WERI-Rb-1 (cell line): Measurements from ENCODE around the gene ANKRD34C.
"Not testable (repeated sequence)": the region's sequence is repeated elsewhere in the genome, so short reads cannot be mapped to it uniquely, and the experiment has no call there.

Source experiments
- DNase-seq: peaks from one replicate; pipeline ENCODE4 v3.0.0-alpha.2; 2020
- H3K27ac ChIP-seq: fragments of 250-450 bp; sonication (Bioruptor Pico); 2 replicates; pipeline ENCODE4 v1.5.1; 2020; ENCODE audit warnings: mild to moderate bottlenecking, moderate library complexity
- H3K27me3 ChIP-seq: fragments of 250-450 bp; sonication (Bioruptor Pico); 2 replicates; pipeline ENCODE4 v1.5.1; 2021; ENCODE audit warnings: mild to moderate bottlenecking, low read depth, moderate library complexity; ENCODE audit not compliant: insufficient read depth, severe bottlenecking
- H3K36me3 ChIP-seq: fragments of 250-450 bp; sonication (Bioruptor Pico); 2 replicates; pipeline ENCODE4 v1.5.1; 2020; ENCODE audit warnings: mild to moderate bottlenecking, moderate library complexity
- H3K4me3 ChIP-seq: 2 replicates; pipeline ENCODE4 v1.5.1; 2011; ENCODE audit warnings: low read depth, mild to moderate bottlenecking, control low read depth, low read length
- H3K9me3 ChIP-seq: fragments of 250-450 bp; sonication (Bioruptor Pico); 2 replicates; pipeline ENCODE4 v1.5.1; 2021; ENCODE audit warnings: mild to moderate bottlenecking, moderate library complexity; ENCODE audit not compliant: severe bottlenecking
- CTCF ChIP-seq: IDR thresholded peaks from 2 replicates; pipeline ENCODE4 v1.5.1; 2011; ENCODE audit warnings: low read depth, mild to moderate bottlenecking, control low read depth, inconsistent platforms, low read length

ANKRD34C gene

GRCh38 chr15:79316864-79317263 lies 34.3 kb downstream of the ANKRD34C start:
- Histone ChIP-seq H3K9me3 (no peaks in the 10 kb centered on the region), H3K36me3 (peaks cover 68% of the 10 kb centered on the region), H3K27me3 (no peaks in the 10 kb centered on the region), H3K4me3 (no peak overlapping the region), H3K27ac (no peak overlapping the region)
- no peak for DNase-seq
- no peak for TF ChIP-seq CTCF

DNA sequence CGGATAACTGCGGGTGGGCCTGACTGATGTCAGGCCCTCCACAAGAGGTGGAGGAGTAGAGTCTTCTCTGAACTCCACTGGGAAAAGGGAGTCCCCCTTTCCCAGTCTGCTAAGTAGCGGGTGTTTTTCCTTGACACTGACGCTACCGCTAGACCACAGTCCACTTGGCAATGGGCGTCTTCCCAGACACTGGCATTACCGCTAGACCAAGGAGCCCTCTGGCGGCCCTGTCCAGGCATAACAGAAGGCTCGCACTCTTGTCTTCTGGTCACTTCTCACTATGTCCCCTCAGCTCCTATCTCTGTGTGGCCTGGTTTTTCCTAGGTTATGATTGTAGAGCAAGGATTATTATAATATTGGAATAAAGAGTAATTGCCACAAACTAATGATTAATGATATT lies 37.5 kb downstream of the ANKRD34C start:
- not testable (repeated sequence) for H3K27me3 ChIP-seq, H3K4me3 ChIP-seq, DNase-seq, H3K27ac ChIP-seq, H3K9me3 ChIP-seq
- H3K36me3 ChIP-seq, result peaks cover 56% of the 10 kb centered on the region

GRCh38 chr15:79321876-79322275 lies 39.4 kb downstream of the ANKRD34C start:
- Histone ChIP-seq H3K4me3 (no peak overlapping the region), H3K27me3 (no peaks in the 10 kb centered on the region), H3K36me3 (peaks cover 39% of the 10 kb centered on the region), H3K27ac (no peak overlapping the region), H3K9me3 (no peaks in the 10 kb centered on the region)
- no peak for DNase-seq
- TF ChIP-seq CTCF, result no peak

GRCh38 chr15:79322306-79322705 lies 39.8 kb downstream of the ANKRD34C start:
- no peak for DNase-seq
- Histone ChIP-seq H3K9me3 (no peaks in the 10 kb centered on the region), H3K27ac (no peak overlapping the region), H3K36me3 (peaks cover 35% of the 10 kb centered on the region), H3K27me3 (no peaks in the 10 kb centered on the region), H3K4me3 (no peak overlapping the region)
- TF ChIP-seq CTCF, result no peak

GRCh38 chr15:79322945-79323344 lies 40.4 kb downstream of the ANKRD34C start:
- H3K27me3 ChIP-seq, result no peaks in the 10 kb centered on the region
- H3K27ac ChIP-seq, result no peak overlapping the region
- no peak for TF ChIP-seq CTCF
- H3K36me3 ChIP-seq, result peaks cover 29% of the 10 kb centered on the region
- no peaks in the 10 kb centered on the region for H3K9me3 ChIP-seq
- no peak for DNase-seq
- H3K4me3 ChIP-seq, result no peak overlapping the region

- H3K27ac ChIP-seq, result no peak overlapping the region
- no peaks in the 10 kb centered on the region for H3K9me3 ChIP-seq
- H3K27me3 ChIP-seq, result no peaks in the 10 kb centered on the region
- H3K4me3 ChIP-seq, result no peak overlapping the region
- TF ChIP-seq CTCF, result no peak
- DNase-seq, result no peak
- H3K36me3 ChIP-seq, result no peaks in the 10 kb centered on the region; the same call in 1 of the 2 replicates
Measured at GRCh38 chr15:79329171-79329611, 46.7 kb downstream of the ANKRD34C start.
